Measurements from ENCODE around the gene INPP5A. TPM values are rescaled to one million over a fixed set of nuclear protein-coding genes. Genes with fewer than 3 reads are reported as not detected.

The INPP5A gene
- total RNA-seq, 3 donors from 2014 or later, result 5.8 to 8.8 (median 6.9) TPM

- ATAC-seq (no peak), DNase-seq (no peak)
- Mint-ChIP-seq H3K4me3 (no peak overlapping the region), H3K9me3 (no peaks in the 10 kb centered on the region), H3K4me1 (ENCODE audit: low read depth) (no peaks in the 10 kb centered on the region), H3K36me3 (ENCODE audit: insufficient read depth) (peaks cover 6% of the 10 kb centered on the region), H3K27me3 (ENCODE audit: low read depth) (no peaks in the 10 kb centered on the region)
These were observed 236.8 kb downstream of the INPP5A start for GRCh38 chr10:132774181-132774901.

DNA sequence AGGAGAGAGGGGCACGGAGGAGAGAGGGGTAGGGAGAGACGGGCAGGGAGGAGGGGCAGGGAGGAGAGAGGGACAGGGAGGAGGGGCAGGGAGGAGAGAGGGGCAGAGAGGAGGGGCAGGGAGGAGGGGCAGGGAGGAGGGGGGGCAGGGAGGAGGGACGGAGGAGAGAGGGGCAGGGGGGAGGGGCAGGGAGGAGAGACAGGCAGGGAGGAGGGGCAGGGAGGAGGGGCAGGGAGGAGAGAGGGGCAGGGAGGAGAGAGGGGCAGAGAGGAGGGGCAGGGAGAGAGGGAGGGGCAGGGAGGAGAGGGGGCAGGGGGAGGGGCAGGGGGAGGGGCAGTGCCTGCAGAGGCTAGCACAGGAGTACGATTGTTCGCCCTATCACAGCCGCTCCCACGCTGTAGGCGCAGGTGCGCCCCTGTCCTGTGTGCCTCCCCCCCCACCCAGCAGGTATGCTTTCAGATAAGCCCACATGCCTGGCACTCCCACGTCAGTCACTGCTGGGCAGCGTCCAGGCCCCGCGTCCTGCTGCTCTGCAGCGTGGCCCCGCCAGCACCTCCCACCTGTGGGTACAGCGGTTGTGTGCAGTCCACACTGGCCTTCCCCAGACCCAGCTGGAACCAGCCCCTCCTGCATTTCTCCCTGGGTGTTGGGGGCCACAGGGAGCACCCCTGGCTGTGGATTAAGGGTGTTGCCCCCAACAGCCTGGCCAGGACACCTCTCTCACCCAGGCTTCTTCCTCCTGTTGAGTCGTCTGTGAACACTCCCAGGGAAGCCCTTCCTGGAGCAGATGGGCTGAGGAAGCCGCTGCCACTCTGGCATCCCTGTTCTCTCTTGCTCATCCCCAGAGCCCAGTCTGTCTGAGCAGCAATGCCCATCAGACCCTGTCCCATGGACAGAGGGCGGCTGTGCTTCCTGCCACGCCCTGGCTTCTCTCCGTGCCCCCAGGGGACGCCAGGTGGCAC is 237.6 kb downstream of the INPP5A start:
- H3K27me3 Mint-ChIP-seq (ENCODE audit: low read depth), result no peaks in the 10 kb centered on the region
- ATAC-seq (no peak), DNase-seq (no peak)
- no peaks in the 10 kb centered on the region for H3K9me3 Mint-ChIP-seq
- H3K36me3 Mint-ChIP-seq (ENCODE audit: insufficient read depth), result peaks cover 7% of the 10 kb centered on the region
- no peaks in the 10 kb centered on the region for H3K4me1 Mint-ChIP-seq (ENCODE audit: low read depth)
- no peak overlapping the region for H3K4me3 Mint-ChIP-seq

DNA sequence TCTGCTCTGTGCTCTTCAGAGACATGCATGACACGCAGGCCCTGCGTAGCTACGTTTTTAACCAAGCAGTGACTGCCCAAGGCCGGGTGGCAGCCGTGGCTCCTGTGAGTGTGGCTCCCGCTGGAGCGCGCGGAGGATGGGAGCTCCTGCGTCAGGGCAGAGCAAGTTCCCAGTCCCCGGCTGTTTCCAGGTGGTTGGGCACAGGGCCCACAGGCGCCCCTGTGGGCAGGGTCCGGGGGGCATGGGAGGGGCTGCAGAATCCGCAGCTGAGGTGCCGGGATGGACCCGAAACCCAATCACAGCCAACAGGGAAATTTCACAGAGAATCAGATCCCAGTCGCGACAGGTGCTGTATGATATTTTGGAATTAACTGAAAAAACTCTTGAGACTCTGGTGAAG is 238.6 kb downstream of the INPP5A start:
- Mint-ChIP-seq H3K9me3 (no peaks in the 10 kb centered on the region), H3K4me1 (ENCODE audit: low read depth) (no peaks in the 10 kb centered on the region), H3K36me3 (ENCODE audit: insufficient read depth) (peaks cover 9% of the 10 kb centered on the region)

DNA sequence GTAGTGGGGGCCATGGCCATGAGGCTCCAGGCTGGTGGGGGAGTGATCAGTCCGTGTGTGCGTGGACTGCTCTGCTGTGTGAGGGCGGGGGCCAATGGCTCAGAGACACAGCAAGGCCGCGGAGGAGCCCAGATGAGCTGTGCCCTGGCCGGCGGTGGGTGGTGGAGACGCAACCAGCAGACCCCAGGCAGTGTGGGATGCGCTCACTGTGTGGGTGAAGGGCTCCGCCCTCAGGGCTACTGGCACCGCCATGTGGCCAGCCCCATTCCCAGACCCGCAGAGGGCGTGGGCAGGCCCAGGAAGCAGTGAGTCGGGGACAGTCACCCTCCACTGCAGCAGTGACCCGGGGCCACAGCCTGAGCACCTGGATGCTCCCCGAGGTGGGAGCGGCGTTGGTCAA is 239.2 kb downstream of the INPP5A start:
- no peaks in the 10 kb centered on the region for H3K4me1 Mint-ChIP-seq (ENCODE audit: low read depth)
- peaks cover 15% of the 10 kb centered on the region for H3K36me3 Mint-ChIP-seq (ENCODE audit: insufficient read depth)
- no peak for ATAC-seq
- H3K9me3 Mint-ChIP-seq, result no peaks in the 10 kb centered on the region
- no peak for DNase-seq
- no peak overlapping the region for H3K4me3 Mint-ChIP-seq
- no peaks in the 10 kb centered on the region for H3K27me3 Mint-ChIP-seq (ENCODE audit: low read depth)

More for the DNA sequence above, 238.6 kb downstream of the INPP5A start:
- DNase-seq (no peak), ATAC-seq (no peak)
- Mint-ChIP-seq H3K4me3 (no peak overlapping the region), H3K27me3 (ENCODE audit: low read depth) (no peaks in the 10 kb centered on the region)

GRCh38 chr10:132777441-132777840 is 239.9 kb downstream of the INPP5A start:
- Mint-ChIP-seq H3K9me3 (no peaks in the 10 kb centered on the region), H3K4me3 (no peak overlapping the region), H3K4me1 (ENCODE audit: low read depth) (no peaks in the 10 kb centered on the region), H3K36me3 (ENCODE audit: insufficient read depth) (peaks cover 18% of the 10 kb centered on the region), H3K27me3 (ENCODE audit: low read depth) (no peaks in the 10 kb centered on the region)
- no peak for ATAC-seq
- DNase-seq, result no peak

GRCh38 chr10:132779549-132780294 is 242.1 kb downstream of the INPP5A start:
- peaks cover 2% of the 10 kb centered on the region for H3K4me1 Mint-ChIP-seq (ENCODE audit: low read depth)
- no peaks in the 10 kb centered on the region for H3K9me3 Mint-ChIP-seq
- no peak overlapping the region for H3K4me3 Mint-ChIP-seq
- H3K27me3 Mint-ChIP-seq (ENCODE audit: low read depth), result peaks cover 13% of the 10 kb centered on the region
- DNase-seq (no peak), ATAC-seq (no peak)
- peaks cover 24% of the 10 kb centered on the region for H3K36me3 Mint-ChIP-seq (ENCODE audit: insufficient read depth)

GRCh38 chr10:132780356-132780755 is 242.8 kb downstream of the INPP5A start:
- DNase-seq, result no peak

GRCh38 chr10:132781556-132781955 is 244.0 kb downstream of the INPP5A start:
- Mint-ChIP-seq H3K27me3 (ENCODE audit: low read depth) (peaks cover 13% of the 10 kb centered on the region), H3K9me3 (no peaks in the 10 kb centered on the region), H3K36me3 (ENCODE audit: insufficient read depth) (peaks cover 20% of the 10 kb centered on the region), H3K4me1 (ENCODE audit: low read depth) (peaks cover 2% of the 10 kb centered on the region), H3K4me3 (no peak overlapping the region)
- ATAC-seq, result no peak
- no peak for DNase-seq

More at GRCh38 chr10:132780356-132780755, 242.8 kb downstream of the INPP5A start:
- H3K9me3 Mint-ChIP-seq, result no peaks in the 10 kb centered on the region
- H3K36me3 Mint-ChIP-seq (ENCODE audit: insufficient read depth), result peaks cover 24% of the 10 kb centered on the region
- no peak for ATAC-seq
- H3K4me3 Mint-ChIP-seq, result no peak overlapping the region
- peaks cover 13% of the 10 kb centered on the region for H3K27me3 Mint-ChIP-seq (ENCODE audit: low read depth)
- H3K4me1 Mint-ChIP-seq (ENCODE audit: low read depth), result peaks cover 2% of the 10 kb centered on the region

GRCh38 chr10:132783165-132783939 is 245.8 kb downstream of the INPP5A start:
- Mint-ChIP-seq H3K27me3 (ENCODE audit: low read depth) (peaks cover 13% of the 10 kb centered on the region), H3K36me3 (ENCODE audit: insufficient read depth) (peaks cover 20% of the 10 kb centered on the region), H3K9me3 (no peaks in the 10 kb centered on the region), H3K4me3 (no peak overlapping the region), H3K4me1 (ENCODE audit: low read depth) (peaks cover 2% of the 10 kb centered on the region)
- ATAC-seq, result no peak
- DNase-seq, result no peak

DNA sequence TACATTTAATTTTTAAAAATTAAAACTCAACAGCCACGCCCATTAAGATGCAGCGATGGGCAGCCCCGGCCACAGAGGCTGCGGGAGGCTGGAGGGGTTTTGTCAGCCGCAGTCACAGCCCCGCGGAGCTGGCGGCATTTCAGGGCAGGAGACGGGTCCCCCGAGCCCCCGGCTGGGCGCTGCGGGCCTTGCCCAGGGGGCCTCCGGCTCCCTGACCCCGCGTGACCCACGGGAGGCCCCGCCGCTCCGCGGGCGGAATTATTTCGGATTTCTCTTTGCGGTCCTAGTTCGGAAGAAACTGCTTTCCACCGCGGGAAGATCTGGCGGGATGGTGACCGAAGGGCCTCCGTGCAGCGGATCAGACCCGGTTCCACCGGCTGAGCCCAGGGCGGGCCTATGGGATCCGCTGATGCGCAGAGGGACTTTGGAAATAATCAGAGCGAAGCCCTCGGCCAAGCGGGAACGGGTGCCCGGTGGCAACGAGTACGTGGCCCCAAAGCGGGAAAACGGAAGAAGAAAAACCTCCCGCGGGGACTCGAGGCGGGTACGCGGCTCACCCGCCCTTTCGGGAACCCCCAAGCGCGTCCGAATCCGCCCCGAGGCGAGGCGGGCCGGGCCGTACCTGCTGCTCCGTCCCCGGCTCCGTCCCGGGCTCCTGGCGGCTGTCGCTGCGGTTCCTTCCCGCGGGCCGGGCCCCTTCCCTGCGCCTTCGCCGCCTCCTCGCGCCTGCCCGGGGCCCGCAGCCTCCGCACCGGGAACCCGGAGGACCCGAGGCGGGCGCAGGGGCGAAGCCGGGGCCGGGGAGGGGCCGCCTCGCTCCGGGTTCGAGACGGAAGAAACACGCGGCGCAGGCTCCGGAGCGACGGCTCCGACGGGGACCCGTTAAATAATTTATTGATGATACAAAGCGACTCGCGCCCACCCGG is 246.6 kb downstream of the INPP5A start:
- no peak overlapping the region for H3K4me3 Mint-ChIP-seq
- peaks cover 2% of the 10 kb centered on the region for H3K4me1 Mint-ChIP-seq (ENCODE audit: low read depth)
- ATAC-seq, result no peak

GRCh38 chr10:132784866-132785722 is 247.5 kb downstream of the INPP5A start:
- DNase-seq (no peak), ATAC-seq (no peak)
- no peak overlapping the region for H3K4me3 Mint-ChIP-seq
- peaks cover 2% of the 10 kb centered on the region for H3K4me1 Mint-ChIP-seq (ENCODE audit: low read depth)
- H3K27me3 Mint-ChIP-seq (ENCODE audit: low read depth), result peaks cover 23% of the 10 kb centered on the region
- H3K9me3 Mint-ChIP-seq, result no peaks in the 10 kb centered on the region
- H3K36me3 Mint-ChIP-seq (ENCODE audit: insufficient read depth), result peaks cover 20% of the 10 kb centered on the region

More for the DNA sequence above, 246.6 kb downstream of the INPP5A start:
- no peak for DNase-seq
- peaks cover 16% of the 10 kb centered on the region for H3K27me3 Mint-ChIP-seq (ENCODE audit: low read depth)
- no peaks in the 10 kb centered on the region for H3K9me3 Mint-ChIP-seq
- H3K36me3 Mint-ChIP-seq (ENCODE audit: insufficient read depth), result peaks cover 20% of the 10 kb centered on the region
